Adipocyte (in vitro differentiated cells): ENCODE results near the gene CTF1.
A peak's percentile ranks its signal among the peaks of the same experiment; 100 is the strongest.

Experiments used
- DNase-seq: peaks from one replicate; pipeline ENCODE4 v3.0.0-alpha.2; 2015; ENCODE audit warnings: low read depth
- H3K27me3 ChIP-seq: replicated peaks from 2 replicates; pipeline ENCODE4 v1.7.0; 2013; ENCODE audit warnings: mild to moderate bottlenecking, low read length, moderate library complexity; ENCODE audit not compliant: control insufficient read depth, insufficient read depth
- H3K36me3 ChIP-seq: 2 replicates; pipeline ENCODE4 v1.7.0; 2013; ENCODE audit warnings: low read length, mild to moderate bottlenecking, moderate library complexity; ENCODE audit not compliant: control insufficient read depth, insufficient read depth, severe bottlenecking
- H3K4me1 ChIP-seq: 2 replicates; pipeline ENCODE4 v1.7.0; 2013; ENCODE audit warnings: mild to moderate bottlenecking, low read length, moderate library complexity; ENCODE audit not compliant: control insufficient read depth, insufficient read depth
- H3K4me3 ChIP-seq: 2 replicates; pipeline ENCODE4 v1.7.0; 2013; ENCODE audit warnings: mild to moderate bottlenecking, low read length, moderate library complexity
- H3K9ac ChIP-seq: 2 replicates; pipeline ENCODE4 v1.7.0; 2013; ENCODE audit warnings: mild to moderate bottlenecking, low read length, moderate library complexity
- H3K9me3 ChIP-seq: 2 replicates; pipeline ENCODE4 v1.7.0; 2013; ENCODE audit warnings: mild to moderate bottlenecking, low read length, moderate library complexity; ENCODE audit not compliant: control insufficient read depth

Gene CTF1

GRCh38 chr16:30920891-30921290, 24.5 kb downstream of the CTF1 start:
- peaks cover 5% of the 10 kb centered on the region for H3K4me1 ChIP-seq
- no peaks in the 10 kb centered on the region for H3K27me3 ChIP-seq
- no peaks in the 10 kb centered on the region for H3K36me3 ChIP-seq
- no peaks in the 10 kb centered on the region for H3K9me3 ChIP-seq
- no peak overlapping the region for H3K4me3 ChIP-seq
- H3K9ac ChIP-seq, result peak overlapping the region; percentile 84
- no peak for DNase-seq

- Histone ChIP-seq H3K9ac (peak overlapping the region; percentile 84), H3K36me3 (no peaks in the 10 kb centered on the region), H3K4me1 (peaks cover 5% of the 10 kb centered on the region), H3K9me3 (no peaks in the 10 kb centered on the region), H3K4me3 (peak overlapping the region; percentile 89), H3K27me3 (no peaks in the 10 kb centered on the region)
- DNase-seq, result no peak
Observed at GRCh38 chr16:30921459-30921747, 25.0 kb downstream of the CTF1 start.

- Histone ChIP-seq H3K27me3 (no peaks in the 10 kb centered on the region), H3K4me1 (peaks cover 5% of the 10 kb centered on the region), H3K4me3 (peak overlapping the region; percentile 89), H3K9ac (peak overlapping the region; percentile 84), H3K36me3 (peaks cover 4% of the 10 kb centered on the region), H3K9me3 (no peaks in the 10 kb centered on the region)
- DNase-seq, result peak; percentile 96
Observed at GRCh38 chr16:30921748-30922419, 25.5 kb downstream of the CTF1 start.

- H3K36me3 ChIP-seq, result peaks cover 4% of the 10 kb centered on the region
- H3K9me3 ChIP-seq, result no peaks in the 10 kb centered on the region
- peak overlapping the region; percentile 89 for H3K4me3 ChIP-seq
- H3K27me3 ChIP-seq, result no peaks in the 10 kb centered on the region
- peaks cover 5% of the 10 kb centered on the region for H3K4me1 ChIP-seq
- H3K9ac ChIP-seq, result peak overlapping the region; percentile 84
- peak; percentile 99 for DNase-seq
Observed at GRCh38 chr16:30922420-30922959, 26.1 kb downstream of the CTF1 start.

GRCh38 chr16:30922960-30923535, 26.6 kb downstream of the CTF1 start:
- Histone ChIP-seq H3K27me3 (no peaks in the 10 kb centered on the region), H3K9ac (peak overlapping the region; percentile 84), H3K9me3 (no peaks in the 10 kb centered on the region), H3K4me3 (peak overlapping the region; percentile 89), H3K36me3 (peaks cover 4% of the 10 kb centered on the region), H3K4me1 (peaks cover 5% of the 10 kb centered on the region)
- DNase-seq, result peak; percentile 100

GRCh38 chr16:30923554-30924075, 27.2 kb downstream of the CTF1 start, which contains the start of gene FBXL19:
FBXL19 (plus strand) TSS chr16:30923572; CDS start chr16:30925755, 2,183 bp downstream.
- no peak for DNase-seq
- peaks cover 5% of the 10 kb centered on the region for H3K4me1 ChIP-seq
- H3K27me3 ChIP-seq, result no peaks in the 10 kb centered on the region
- H3K36me3 ChIP-seq, result peaks cover 4% of the 10 kb centered on the region
- peak within 1 kb of the TSS; percentile 84 for H3K9ac ChIP-seq
- peak within 1 kb of the TSS; percentile 89 for H3K4me3 ChIP-seq
- no peaks in the 10 kb centered on the region for H3K9me3 ChIP-seq

GRCh38 chr16:30924076-30924912, 27.9 kb downstream of the CTF1 start:
- H3K9ac ChIP-seq, result peak overlapping the region; percentile 73
- DNase-seq, result peak; percentile 37
- peak overlapping the region; percentile 79 for H3K4me3 ChIP-seq
- H3K4me1 ChIP-seq, result peaks cover 5% of the 10 kb centered on the region
- H3K36me3 ChIP-seq, result peaks cover 4% of the 10 kb centered on the region
- no peaks in the 10 kb centered on the region for H3K9me3 ChIP-seq
- no peaks in the 10 kb centered on the region for H3K27me3 ChIP-seq

GRCh38 chr16:30924913-30925631, 28.7 kb downstream of the CTF1 start:
- Histone ChIP-seq H3K9me3 (no peaks in the 10 kb centered on the region), H3K9ac (peak overlapping the region; percentile 73), H3K36me3 (peaks cover 4% of the 10 kb centered on the region), H3K27me3 (no peaks in the 10 kb centered on the region), H3K4me1 (peaks cover 5% of the 10 kb centered on the region), H3K4me3 (peak overlapping the region; percentile 79)
- DNase-seq, result peak; percentile 14

GRCh38 chr16:30925632-30925987, 29.2 kb downstream of the CTF1 start:
- Histone ChIP-seq H3K9me3 (no peaks in the 10 kb centered on the region), H3K27me3 (no peaks in the 10 kb centered on the region), H3K9ac (no peak overlapping the region), H3K36me3 (peaks cover 6% of the 10 kb centered on the region), H3K4me1 (peaks cover 5% of the 10 kb centered on the region), H3K4me3 (no peak overlapping the region)
- DNase-seq, result no peak

- peaks cover 5% of the 10 kb centered on the region for H3K4me1 ChIP-seq
- peaks cover 12% of the 10 kb centered on the region for H3K36me3 ChIP-seq
- no peaks in the 10 kb centered on the region for H3K9me3 ChIP-seq
- H3K4me3 ChIP-seq, result no peak overlapping the region
- no peak for DNase-seq
- H3K9ac ChIP-seq, result no peak overlapping the region
- no peaks in the 10 kb centered on the region for H3K27me3 ChIP-seq
Observed at GRCh38 chr16:30925995-30926811, 29.8 kb downstream of the CTF1 start.
